ENCODE data around the gene ZFP36.
A peak's percentile ranks its signal among the peaks of the same experiment; 100 is the strongest.

Gene ZFP36

GRCh38 chr19:39379865-39380396 is 26.7 kb upstream of the ZFP36 start:
- no peak for TF ChIP-seq ZNF274 (IDR thresholded peaks at IDR 0.05; ENCODE audit: low read depth, low read length)
- H3K4me3 ChIP-seq (ENCODE audit: low read length) = no peak overlapping the region

GRCh38 chr19:39380521-39381502 is 25.8 kb upstream of the ZFP36 start:
- H3K4me3 ChIP-seq (ENCODE audit: low read length) = no peak overlapping the region
- no peak for TF ChIP-seq ZNF274 (IDR thresholded peaks at IDR 0.05; ENCODE audit: low read depth, low read length)

- no peak for TF ChIP-seq ZNF274 (IDR thresholded peaks at IDR 0.05; ENCODE audit: low read depth, low read length)
Observed at GRCh38 chr19:39381910-39382611, 24.6 kb upstream of the ZFP36 start.

GRCh38 chr19:39382991-39383828 is 23.4 kb upstream of the ZFP36 start:
- no peak for TF ChIP-seq ZNF274 (IDR thresholded peaks at IDR 0.05; ENCODE audit: low read depth, low read length)
- no peak overlapping the region for H3K4me3 ChIP-seq (ENCODE audit: low read length)

More at GRCh38 chr19:39381910-39382611, 24.6 kb upstream of the ZFP36 start:
- H3K4me3 ChIP-seq (ENCODE audit: low read length) = no peak overlapping the region

- no peak overlapping the region for H3K4me3 ChIP-seq (ENCODE audit: low read length)
- TF ChIP-seq ZNF274 (IDR thresholded peaks at IDR 0.05; ENCODE audit: low read depth, low read length) = no peak
Observed at GRCh38 chr19:39384839-39385568, 21.6 kb upstream of the ZFP36 start.

- no peak overlapping the region for H3K4me3 ChIP-seq (ENCODE audit: low read length)
- TF ChIP-seq ZNF274 (IDR thresholded peaks at IDR 0.05; ENCODE audit: low read depth, low read length) = no peak
Observed at GRCh38 chr19:39385629-39386411, 20.8 kb upstream of the ZFP36 start.

GRCh38 chr19:39386557-39386956 is 20.1 kb upstream of the ZFP36 start:
- no peak for TF ChIP-seq ZNF274 (IDR thresholded peaks at IDR 0.05; ENCODE audit: low read depth, low read length)
- H3K4me3 ChIP-seq (ENCODE audit: low read length) = no peak overlapping the region

GRCh38 chr19:39388657-39389056 is 18.0 kb upstream of the ZFP36 start:
- TF ChIP-seq ZNF274 (IDR thresholded peaks at IDR 0.05; ENCODE audit: low read depth, low read length) = no peak
- no peak overlapping the region for H3K4me3 ChIP-seq (ENCODE audit: low read length)

GRCh38 chr19:39389631-39390414 is 16.8 kb upstream of the ZFP36 start:
- TF ChIP-seq ZNF274 (IDR thresholded peaks at IDR 0.05; ENCODE audit: low read depth, low read length) = no peak
- H3K4me3 ChIP-seq (ENCODE audit: low read length) = peak overlapping the region; percentile 83

- peak overlapping the region; percentile 83 for H3K4me3 ChIP-seq (ENCODE audit: low read length)
- TF ChIP-seq ZNF274 (IDR thresholded peaks at IDR 0.05; ENCODE audit: low read depth, low read length) = no peak
Observed at GRCh38 chr19:39390451-39390750, 16.2 kb upstream of the ZFP36 start.

- no peak for TF ChIP-seq ZNF274 (IDR thresholded peaks at IDR 0.05; ENCODE audit: low read depth, low read length)
- H3K4me3 ChIP-seq (ENCODE audit: low read length) = peak within 1 kb of the TSS; percentile 83
Observed at GRCh38 chr19:39390751-39391437, 15.8 kb upstream of the ZFP36 start, which contains the start of the genes MED29 and PAF1. TSS of gene MED29 (plus strand) at chr19:39391378. CDS start at chr19:39391423, 45 bp downstream. TSS of gene PAF1 (minus strand) at chr19:39391106. CDS start at chr19:39390864, 242 bp downstream.

Data from GM08714 (cell line).